ENCODE measurements around the gene DNAJC11.
"Not testable (repeated sequence)": the region's sequence is repeated elsewhere in the genome, so short reads cannot be mapped to it uniquely, and the experiment has no call there.

The DNAJC11 gene

GRCh38 chr1:6601049-6601922 is 100.3 kb downstream of the DNAJC11 start:
- peak; percentile 87 for DNase-seq (ENCODE audit: low spot score)

- no peak for DNase-seq (ENCODE audit: low spot score)
Measured at GRCh38 chr1:6600410-6601048, 101.1 kb downstream of the DNAJC11 start.

GRCh38 chr1:6599991-6600390 is 101.6 kb downstream of the DNAJC11 start:
- DNase-seq (ENCODE audit: low spot score), result not testable (repeated sequence)

- DNase-seq (ENCODE audit: low spot score), result peak; percentile 52
Measured at GRCh38 chr1:6599141-6599975, 102.3 kb downstream of the DNAJC11 start.

GRCh38 chr1:6597777-6598131 is 103.9 kb downstream of the DNAJC11 start:
- DNase-seq (ENCODE audit: low spot score), result no peak

- DNase-seq (ENCODE audit: low spot score), result no peak
Measured at GRCh38 chr1:6596886-6597776, 104.5 kb downstream of the DNAJC11 start.

- DNase-seq (ENCODE audit: low spot score), result no peak
Measured at GRCh38 chr1:6596351-6596750, 105.3 kb downstream of the DNAJC11 start.

GRCh38 chr1:6594977-6595740 is 106.5 kb downstream of the DNAJC11 start:
- DNase-seq (ENCODE audit: low spot score), result no peak

- DNase-seq (ENCODE audit: low spot score), result no peak
Measured at GRCh38 chr1:6593810-6594209, 107.8 kb downstream of the DNAJC11 start.

- no peak for DNase-seq (ENCODE audit: low spot score)
Measured at GRCh38 chr1:6592865-6593593, 108.6 kb downstream of the DNAJC11 start.

- no peak for DNase-seq (ENCODE audit: low spot score)
Measured at GRCh38 chr1:6592441-6592840, 109.2 kb downstream of the DNAJC11 start.

GRCh38 chr1:6591644-6592043 is 110.0 kb downstream of the DNAJC11 start:
- DNase-seq (ENCODE audit: low spot score), result no peak

GRCh38 chr1:6591222-6591621 is 110.4 kb downstream of the DNAJC11 start:
- DNase-seq (ENCODE audit: low spot score), result no peak

GRCh38 chr1:6590046-6590445 is 111.6 kb downstream of the DNAJC11 start:
- no peak for DNase-seq (ENCODE audit: low spot score)

GRCh38 chr1:6588893-6589520 is 112.6 kb downstream of the DNAJC11 start:
- DNase-seq (ENCODE audit: low spot score), result no peak

GRCh38 chr1:6588128-6588892 is 113.3 kb downstream of the DNAJC11 start:
- no peak for DNase-seq (ENCODE audit: low spot score)

- DNase-seq (ENCODE audit: low spot score), result no peak
Measured at GRCh38 chr1:6587261-6588005, 114.2 kb downstream of the DNAJC11 start.

- DNase-seq (ENCODE audit: low spot score), result no peak
Measured at GRCh38 chr1:6586404-6586816, 115.2 kb downstream of the DNAJC11 start.

Measured in activated CD4-positive, alpha-beta T cell treated with anti-CD3 and anti-CD28 coated beads, Interleukin-2, Interleukin-4, amounts not matched to agents 100 ng/mL and 50 ng/mL, durations not matched to agents 16 hours and 8 hours (primary cell).